GM18505 (cell line): Measurements from ENCODE around the gene ATOSB.

Experiments used
- ATAC-seq: cut with Tn5 transposase; IDR thresholded peaks from one replicate; pipeline ENCODE4 v1.9.1; 2021; ENCODE audit not compliant: unreplicated experiment
- POLR2A ChIP-seq: IDR thresholded peaks from 4 replicates; pipeline ENCODE4 v1.6.1; 2011; ENCODE audit warnings: borderline replicate concordance; ENCODE audit not compliant: insufficient read depth, insufficient read length; ENCODE audit errors: extremely low read depth

The ATOSB gene

GRCh38 chr9:35134920-35135319 is 19.3 kb upstream of the ATOSB start:
- no peak for ATAC-seq

GRCh38 chr9:35116898-35117551 is 1.4 kb upstream of the ATOSB start:
- TF ChIP-seq POLR2A: no peak
- peak; percentile 37 for ATAC-seq

More at GRCh38 chr9:35134920-35135319, 19.3 kb upstream of the ATOSB start:
- TF ChIP-seq POLR2A: no peak

GRCh38 chr9:35116539-35116897 is 856 bp upstream of the ATOSB start:
- ATAC-seq: no peak
- TF ChIP-seq POLR2A: no peak

GRCh38 chr9:35114840-35115628 is 628 bp downstream of the ATOSB start:
- no peak for ATAC-seq
- no peak for TF ChIP-seq POLR2A

GRCh38 chr9:35114113-35114839 is 1.4 kb downstream of the ATOSB start:
- no peak for TF ChIP-seq POLR2A
- no peak for ATAC-seq

- ATAC-seq: no peak
- no peak for TF ChIP-seq POLR2A
These were observed 3.2 kb downstream of the ATOSB start for GRCh38 chr9:35112257-35113020.

- peak; percentile 67 for ATAC-seq
- peak; percentile 55 for TF ChIP-seq POLR2A
These were observed 4.4 kb downstream of the ATOSB start for GRCh38 chr9:35111001-35111933.

- TF ChIP-seq POLR2A: no peak
- ATAC-seq: no peak
These were observed 5.3 kb downstream of the ATOSB start for GRCh38 chr9:35110327-35110761.

GRCh38 chr9:35108946-35109575 is 6.6 kb downstream of the ATOSB start:
- ATAC-seq: no peak
- TF ChIP-seq POLR2A: no peak

GRCh38 chr9:35108461-35108860 is 7.2 kb downstream of the ATOSB start:
- ATAC-seq: no peak
- TF ChIP-seq POLR2A: no peak
